PC-9 (cell line): ENCODE results near the gene RASSF9. TPM values are rescaled to one million over a fixed set of nuclear protein-coding genes. Genes with fewer than 3 reads are reported as not detected.

Source experiments
- BruUV-seq: library from RNA; stranded (reverse); fragments of 400-500 nt; replicated peaks from 2 replicates; lab custom pipeline; 2021; lab: Mats Ljungman, UMichigan
- CTCF ChIA-PET: fragments of 300-600 bp; sonication (Branson Sonifier 250); formaldehyde crosslinking; loops from one replicate; lab custom pipeline; 2022; ENCODE audit warnings: antibody characterized with exemption; lab: Charles Lee
- POLR2A ChIA-PET: fragments of 300-600 bp; sonication (Branson Sonifier 250); formaldehyde crosslinking; loops from one replicate; lab custom pipeline; 2022; ENCODE audit warnings: antibody characterized with exemption; ENCODE audit not compliant: unreplicated experiment; lab: Charles Lee
- DNase-seq, 2 experiments: peaks; one replicate each; pipeline versions ENCODE4 v3.0.0 to v3.0.0-alpha.2; 2015 to 2022; ENCODE audit warnings: mixed read lengths in 1 of 2
- H2AFZ ChIP-seq: fragments of 200-600 bp; sonication (generic); 2 replicates; pipeline ENCODE4 v1.8.1; 2017; ENCODE audit warnings: antibody characterized with exemption
- H3F3A ChIP-seq: fragments of 200-600 bp; sonication (generic); 2 replicates; pipeline ENCODE4 v1.8.1; 2017; ENCODE audit warnings: antibody characterized with exemption, mild to moderate bottlenecking, low read depth; ENCODE audit not compliant: insufficient read depth
- H3K27ac ChIP-seq: fragments of 200-600 bp; sonication (generic); 2 replicates; pipeline ENCODE4 v1.6.1; 2016; ENCODE audit warnings: mixed run types
- H3K27me3 ChIP-seq: fragments of 200-600 bp; sonication (generic); 2 replicates; pipeline ENCODE4 v1.6.1; 2016; ENCODE audit warnings: low read depth, mixed run types; ENCODE audit not compliant: insufficient read depth
- H3K36me3 ChIP-seq: fragments of 200-600 bp; sonication (generic); 2 replicates; pipeline ENCODE4 v1.6.1; 2016; ENCODE audit warnings: low read depth, mixed run types
- H3K4me1 ChIP-seq: fragments of 200-600 bp; sonication (generic); replicated peaks from 2 replicates; pipeline ENCODE4 v1.6.1; 2016; ENCODE audit warnings: mixed run types; ENCODE audit not compliant: insufficient read depth
- H3K4me2 ChIP-seq: fragments of 200-600 bp; sonication (generic); 2 replicates; pipeline ENCODE4 v1.6.1; 2017; ENCODE audit warnings: mixed run types
- H3K4me3 ChIP-seq: fragments of 200-600 bp; sonication (generic); 2 replicates; pipeline ENCODE4 v1.6.1; 2016; ENCODE audit warnings: mixed run types
- H3K79me2 ChIP-seq: fragments of 200-600 bp; sonication (generic); 2 replicates; pipeline ENCODE4 v1.6.1; 2017; ENCODE audit warnings: low read depth, mixed run types
- H3K9me2 ChIP-seq: fragments of 200-600 bp; sonication (generic); 2 replicates; pipeline ENCODE4 v1.8.1; 2017; ENCODE audit warnings: mild to moderate bottlenecking; ENCODE audit not compliant: insufficient read depth
- H3K9me3 ChIP-seq: fragments of 200-600 bp; sonication (generic); 2 replicates; pipeline ENCODE4 v1.8.1; 2016; ENCODE audit warnings: low read depth; ENCODE audit not compliant: insufficient read depth
- H4K20me1 ChIP-seq: fragments of 200-600 bp; sonication (generic); 2 replicates; pipeline ENCODE4 v1.8.1; 2017; ENCODE audit not compliant: insufficient read depth
- CTCF ChIP-seq: fragments of 200-600 bp; sonication (generic); conservative IDR thresholded peaks from 2 replicates; pipeline ENCODE4 v1.6.1; 2017; ENCODE audit warnings: mixed run types, antibody characterized with exemption, mild to moderate bottlenecking, moderate library complexity
- EZH2 ChIP-seq: fragments of 200-600 bp; sonication (generic); IDR thresholded peaks from 2 replicates; pipeline ENCODE4 v1.8.0; 2017; ENCODE audit warnings: antibody characterized with exemption, low read depth
- intact Hi-C: fragments of 100-400 bp; cut with micrococcal nuclease; formaldehyde crosslinking; loops from one replicate; pipeline ENCODE4 v1.10.0; 2022; ENCODE audit not compliant: unreplicated experiment
- total RNA-seq: library from RNA; stranded (reverse); gene quantifications from 2 replicates; pipeline ENCODE4 v1.2.3, GENCODE V29; 2021

Gene RASSF9
- total RNA-seq, 1 experiment from 2014 or later = 0.46 TPM

- Histone ChIP-seq H3K36me3 (no peaks in the 10 kb centered on the region), H3K9me2 (no peaks in the 10 kb centered on the region), H3K27me3 (no peaks in the 10 kb centered on the region), H3K79me2 (no peaks in the 10 kb centered on the region), H3K4me3 (no peak overlapping the region), H3F3A (no peaks in the 10 kb centered on the region), H3K4me2 (no peak overlapping the region), H3K9me3 (no peaks in the 10 kb centered on the region; the same call in 1 of the 2 replicates), H3K4me1 (no peaks in the 10 kb centered on the region), H2AFZ (no peak overlapping the region), H4K20me1 (no peaks in the 10 kb centered on the region), H3K27ac (no peak overlapping the region)
- POLR2A ChIA-PET = no interaction called here
- intact Hi-C loops = no loop called here
- DNase-seq = no peak
- TF ChIP-seq EZH2 (no peak), CTCF (no peak)
- no TSS peak for BruUV-seq
- CTCF ChIA-PET = no interaction called here
These were observed 1.8 kb downstream of the RASSF9 start for GRCh38 chr12:85834378-85834777.

GRCh38 chr12:85833579-85833978 lies 2.6 kb downstream of the RASSF9 start:
- Histone ChIP-seq H2AFZ (no peak overlapping the region), H3F3A (no peaks in the 10 kb centered on the region), H3K36me3 (no peaks in the 10 kb centered on the region), H3K4me2 (no peak overlapping the region), H3K27me3 (no peaks in the 10 kb centered on the region), H3K4me1 (no peaks in the 10 kb centered on the region), H3K4me3 (no peak overlapping the region), H4K20me1 (no peaks in the 10 kb centered on the region), H3K9me2 (no peaks in the 10 kb centered on the region), H3K9me3 (no peaks in the 10 kb centered on the region; the same call in 1 of the 2 replicates), H3K27ac (no peak overlapping the region), H3K79me2 (no peaks in the 10 kb centered on the region)
- no TSS peak for BruUV-seq
- TF ChIP-seq CTCF (no peak), EZH2 (no peak)
- ChIA-PET CTCF (no interaction called here), POLR2A (no interaction called here)
- no peak for DNase-seq
- intact Hi-C loops = no loop called here

GRCh38 chr12:85831327-85831990 lies 4.8 kb downstream of the RASSF9 start:
- ChIA-PET CTCF (no interaction called here), POLR2A (no interaction called here)
- Histone ChIP-seq H3K4me1 (no peaks in the 10 kb centered on the region), H4K20me1 (no peaks in the 10 kb centered on the region), H3K27me3 (no peaks in the 10 kb centered on the region), H3K36me3 (no peaks in the 10 kb centered on the region), H3K79me2 (no peaks in the 10 kb centered on the region), H3K27ac (no peak overlapping the region), H3K9me3 (no peaks in the 10 kb centered on the region; the same call in 1 of the 2 replicates), H3K9me2 (no peaks in the 10 kb centered on the region), H3K4me2 (no peak overlapping the region), H2AFZ (no peak overlapping the region), H3F3A (no peaks in the 10 kb centered on the region), H3K4me3 (no peak overlapping the region)
- TF ChIP-seq CTCF = no peak
- no peak for TF ChIP-seq EZH2
- BruUV-seq = no TSS peak
- DNase-seq = no peak
- intact Hi-C loops = no loop called here
